Fibroblast of mammary gland (primary cell): ENCODE results near the gene PDCL3.
A peak's percentile ranks its signal among the peaks of the same experiment; 100 is the strongest.

Experiments used
- DNase-seq: peaks from one replicate; pipeline ENCODE4 v3.0.0-alpha.2; 2010; ENCODE audit warnings: low read depth
- H3K4me3 ChIP-seq: 2 replicates; pipeline ENCODE4 v1.5.1; 2011; ENCODE audit warnings: low read depth, mild to moderate bottlenecking, low read length, moderate library complexity; ENCODE audit not compliant: control insufficient read depth
- CTCF ChIP-seq: conservative IDR thresholded peaks from 2 replicates; pipeline ENCODE4 v1.5.1; 2011; ENCODE audit warnings: low read depth, low read length, inconsistent platforms; ENCODE audit not compliant: control insufficient read depth, insufficient read depth

PDCL3 gene

GRCh38 chr2:100620481-100620880 is 57.7 kb downstream of the PDCL3 start:
- no peak overlapping the region for H3K4me3 ChIP-seq
- no peak for TF ChIP-seq CTCF
- DNase-seq: no peak

GRCh38 chr2:100621371-100621951 is 58.7 kb downstream of the PDCL3 start:
- no peak overlapping the region for H3K4me3 ChIP-seq
- no peak for TF ChIP-seq CTCF
- DNase-seq: no peak

- no peak for DNase-seq
- H3K4me3 ChIP-seq: no peak overlapping the region
- no peak for TF ChIP-seq CTCF
Measured at GRCh38 chr2:100623033-100623715, 60.4 kb downstream of the PDCL3 start.

GRCh38 chr2:100623930-100624329 is 61.1 kb downstream of the PDCL3 start:
- no peak for DNase-seq
- no peak overlapping the region for H3K4me3 ChIP-seq
- no peak for TF ChIP-seq CTCF

- TF ChIP-seq CTCF: no peak
- H3K4me3 ChIP-seq: no peak overlapping the region
- no peak for DNase-seq
Measured at GRCh38 chr2:100624536-100624935, 61.7 kb downstream of the PDCL3 start.

GRCh38 chr2:100625717-100626116 is 62.9 kb downstream of the PDCL3 start:
- peak; percentile 15 for DNase-seq
- no peak overlapping the region for H3K4me3 ChIP-seq
- no peak for TF ChIP-seq CTCF
